HEK293T (cell line): ENCODE results near the gene MED12L.

Experiments
- ARNT ChIP-seq: fragments of 450-650 bp; IDR thresholded peaks from 2 replicates; pipeline ENCODE4 v1.6.1; 2017; ENCODE audit warnings: mild to moderate bottlenecking
- ELF4 ChIP-seq: fragments of 450-650 bp; IDR thresholded peaks from 2 replicates; pipeline ENCODE4 v1.6.1; 2017; ENCODE audit warnings: antibody characterized with exemption
- FOXA1 ChIP-seq: fragments of 450-650 bp; IDR thresholded peaks from 2 replicates; pipeline ENCODE4 v1.6.1; 2016; ENCODE audit warnings: mild to moderate bottlenecking
- HDGF ChIP-seq: fragments of 450-650 bp; IDR thresholded peaks from 2 replicates; pipeline ENCODE4 v1.6.1; 2017; ENCODE audit warnings: antibody characterized with exemption, borderline replicate concordance
- SP1 ChIP-seq: fragments of 450-650 bp; IDR thresholded peaks from 2 replicates; pipeline ENCODE4 v1.6.1; 2017

DNA sequence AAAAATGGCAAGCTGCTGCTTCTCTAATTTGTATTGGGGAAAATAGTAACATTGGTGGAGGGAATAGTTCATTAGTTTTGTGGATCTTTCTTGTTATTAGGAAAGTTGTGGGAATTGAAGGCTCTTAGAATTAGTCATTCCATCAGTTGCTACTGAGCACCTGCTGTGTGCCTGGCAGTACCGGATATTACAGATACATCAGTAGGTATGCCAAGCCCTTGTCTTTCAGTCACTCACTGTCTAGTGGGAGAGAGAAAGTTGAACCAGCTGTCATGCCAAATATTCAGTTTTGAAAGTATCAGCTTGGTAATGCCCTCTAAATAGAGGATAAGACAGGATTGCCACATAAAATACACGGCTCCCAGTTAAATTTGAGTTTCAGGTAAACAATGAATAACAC is 342.9 kb downstream of the MED12L start:
- TF ChIP-seq ELF4 (no peak), FOXA1 (no peak), HDGF (no peak), SP1 (no peak), ARNT (no peak)
